Stomach (tissue), 4 donors: ENCODE results near the gene APOBEC3A.

Experiments used
- CTCF ChIP-seq, 7 experiments: fragments of 450-650 bp in 4 of 7; fragments of 200-600 bp in 3 of 7; sonication (generic) in 3 of 7; IDR thresholded peaks; one replicate each; pipeline ENCODE4 v1.5.1; 2016 to 2019; ENCODE audit warnings: antibody characterized with exemption in 7 of 7, control low read depth in 2 of 7, mild to moderate bottlenecking in 1 of 7
- EP300 ChIP-seq: sonication (generic); formaldehyde crosslinking; IDR thresholded peaks from one replicate; pipeline ENCODE4 v1.6.1; 2017; ENCODE audit warnings: antibody characterized with exemption
- POLR2A ChIP-seq, 4 donors: fragments of 450-650 bp; IDR thresholded peaks; one replicate each; pipeline ENCODE4 v1.6.1; 2016; ENCODE audit warnings: antibody characterized with exemption in 4 of 4, control low read depth in 2 of 4, mild to moderate bottlenecking in 1 of 4, moderate library complexity in 1 of 4
- POLR2AphosphoS5 ChIP-seq, 3 donors: sonication (generic); formaldehyde crosslinking; IDR thresholded peaks; one replicate each; pipeline ENCODE4 v1.6.1; 2016; ENCODE audit warnings: antibody characterized with exemption in 3 of 3

GRCh38 chr22:38966942-38967341, 9.5 kb downstream of the APOBEC3A start:
- no peak for TF ChIP-seq CTCF (IDR thresholded peaks at IDR 0.05)
- TF ChIP-seq POLR2A (IDR thresholded peaks at IDR 0.05), result no peak
- no peak for TF ChIP-seq POLR2AphosphoS5 (IDR thresholded peaks at IDR 0.05)
- no peak for TF ChIP-seq EP300
